Measurements from ENCODE around the gene FIGLA.
A peak's percentile ranks its signal among the peaks of the same experiment; 100 is the strongest.

The FIGLA gene, protein sequence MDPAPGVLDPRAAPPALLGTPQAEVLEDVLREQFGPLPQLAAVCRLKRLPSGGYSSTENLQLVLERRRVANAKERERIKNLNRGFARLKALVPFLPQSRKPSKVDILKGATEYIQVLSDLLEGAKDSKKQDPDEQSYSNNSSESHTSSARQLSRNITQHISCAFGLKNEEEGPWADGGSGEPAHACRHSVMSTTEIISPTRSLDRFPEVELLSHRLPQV

DNA sequence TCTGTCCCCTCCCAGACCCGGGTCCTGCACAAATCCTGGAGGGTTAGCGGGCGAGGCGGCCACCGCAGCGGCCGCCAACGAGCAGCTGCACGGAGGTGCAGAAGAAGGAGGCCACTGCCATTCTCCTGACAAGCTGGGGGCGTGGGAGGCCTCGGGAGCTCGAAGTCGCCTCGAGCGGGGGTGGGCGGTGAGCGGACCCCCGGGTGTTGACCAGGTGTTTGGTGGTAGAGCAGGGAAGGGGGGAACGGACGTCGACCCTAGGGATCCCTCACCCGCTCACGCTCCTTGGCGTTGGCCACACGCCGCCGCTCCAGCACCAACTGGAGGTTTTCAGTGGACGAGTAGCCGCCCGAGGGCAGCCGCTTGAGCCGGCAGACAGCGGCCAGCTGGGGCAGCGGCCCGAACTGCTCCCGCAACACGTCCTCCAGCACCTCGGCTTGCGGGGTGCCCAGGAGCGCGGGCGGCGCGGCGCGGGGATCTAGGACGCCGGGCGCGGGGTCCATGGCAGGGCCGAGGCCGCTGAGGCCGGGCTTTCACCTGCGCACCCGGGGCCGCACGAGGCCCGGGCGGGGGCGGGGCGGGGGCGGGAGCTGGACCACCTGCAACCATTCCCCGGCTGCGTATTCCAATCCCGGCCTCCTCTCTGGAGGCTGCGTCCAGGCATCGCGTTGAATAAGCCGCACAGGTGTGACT, at the start of gene FIGLA:
Gene FIGLA, minus strand, starts transcription at position 508 of the 693 bp plus-strand sequence. Its CDS starts 5 bp downstream, at position 503.
- Histone ChIP-seq H3K36me3 (ENCODE audit: control insufficient read depth in 1 of 2, insufficient read depth in 2 of 2, low read length in 2 of 2) (no peaks in the 10 kb centered on the region), H3K27me3 (ENCODE audit: control insufficient read depth in 1 of 2, insufficient read depth in 2 of 2, low read length in 2 of 2) (peaks cover 24 to 58% of the 10 kb centered on the region in 2 donors), H3K9me3 (ENCODE audit: control insufficient read depth in 1 of 2, low read length in 2 of 2) (no peaks in the 10 kb centered on the region), H3K4me1 (ENCODE audit: control insufficient read depth in 1 of 2, insufficient read depth in 2 of 2, low read length in 2 of 2) (peaks cover 0 to 6% of the 10 kb centered on the region in 2 donors), H3K9ac (ENCODE audit: low read depth in 1 of 2, low read length in 2 of 2) (no peak within 1 kb of the TSS), H3K4me3 (ENCODE audit: low read depth in 1 of 2, low read length in 2 of 2) (peak within 1 kb of the TSS in 1 of 2 donors; percentile 33), H3K27ac (ENCODE audit: low read depth, low read length) (no peak within 1 kb of the TSS)

DNA sequence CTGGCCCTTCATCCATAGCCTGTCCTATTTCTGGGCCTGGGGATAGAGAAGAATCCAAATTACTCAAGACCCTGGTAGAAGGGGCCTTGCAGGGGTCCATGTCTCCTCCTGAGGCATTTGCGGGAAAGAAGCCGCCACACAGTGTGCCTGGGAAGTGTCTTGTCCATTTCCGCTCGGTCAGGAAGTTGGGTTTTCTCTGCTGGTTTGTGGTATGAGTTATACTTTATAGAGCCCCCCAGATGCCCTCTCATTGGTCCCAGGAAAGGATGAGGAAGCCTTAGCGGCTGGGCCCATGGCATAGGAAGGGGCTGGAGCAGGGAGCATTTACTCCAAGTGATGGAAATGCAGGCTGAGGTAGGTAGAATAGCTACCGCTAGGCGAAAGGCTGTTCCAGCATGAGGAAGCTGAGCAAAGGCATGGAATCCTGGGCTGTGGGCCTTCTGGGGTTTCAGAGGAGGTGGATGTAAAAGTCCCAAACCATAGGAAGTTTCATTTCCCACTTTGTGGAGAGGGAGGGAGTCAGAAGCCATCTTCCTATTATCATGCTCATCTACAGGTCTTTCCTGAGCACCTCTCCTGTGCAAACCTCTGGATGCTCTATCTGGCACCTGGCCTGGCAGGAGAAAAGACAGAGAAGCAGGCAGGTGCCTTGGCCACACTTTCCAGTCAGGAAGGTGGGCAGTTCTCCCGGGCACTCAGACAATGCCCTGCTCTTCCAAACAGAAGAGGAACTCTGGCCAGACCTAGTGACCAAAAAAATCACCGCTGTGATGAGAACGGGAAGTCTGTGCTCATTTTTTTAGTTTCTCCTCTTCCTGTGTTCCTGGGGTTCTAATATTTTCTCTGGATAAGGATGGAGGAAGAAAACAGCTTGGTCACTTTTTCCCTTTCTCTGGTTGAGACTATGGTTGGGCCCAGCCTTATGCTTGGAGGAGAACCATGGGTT, 47.8 kb upstream of the FIGLA start:
- no peaks in the 10 kb centered on the region for H3K4me1 ChIP-seq (ENCODE audit: control insufficient read depth in 1 of 2, insufficient read depth in 2 of 2, low read length in 2 of 2)

DNA sequence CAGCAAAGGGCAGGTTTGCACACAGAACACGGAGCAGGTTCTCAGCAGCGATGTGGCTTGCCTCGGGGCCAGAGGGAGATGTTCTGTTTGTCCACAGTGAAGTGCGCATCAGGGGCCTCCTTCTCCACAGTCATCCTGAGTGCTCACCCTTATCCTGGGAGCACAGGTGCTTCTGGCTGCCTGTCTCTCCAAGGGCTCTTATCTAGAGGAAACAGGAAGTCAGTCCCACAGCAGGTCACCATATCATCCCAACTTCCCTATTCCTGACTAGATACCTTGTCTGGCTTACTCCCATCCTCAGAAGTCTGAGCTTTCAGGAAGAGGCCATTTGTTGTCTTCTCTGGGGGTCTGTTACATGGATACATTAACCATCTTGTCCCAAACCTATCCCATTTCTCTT, 45.2 kb upstream of the FIGLA start, which contains the start of gene CD207:
Gene CD207, minus strand, starts transcription at position 174 of the 400 bp plus-strand sequence. Its CDS starts 40 bp downstream, at position 134.
- Histone ChIP-seq H3K36me3 (ENCODE audit: control insufficient read depth in 1 of 2, insufficient read depth in 2 of 2, low read length in 2 of 2) (no peaks in the 10 kb centered on the region), H3K4me3 (ENCODE audit: low read depth in 1 of 2, low read length in 2 of 2) (no peak within 1 kb of the TSS), H3K9ac (ENCODE audit: low read depth in 1 of 2, low read length in 2 of 2) (no peak within 1 kb of the TSS), H3K27me3 (ENCODE audit: control insufficient read depth in 1 of 2, insufficient read depth in 2 of 2, low read length in 2 of 2) (no peaks in the 10 kb centered on the region), H3K27ac (ENCODE audit: low read depth, low read length) (no peak within 1 kb of the TSS), H3K9me3 (ENCODE audit: control insufficient read depth in 1 of 2, low read length in 2 of 2) (no peaks in the 10 kb centered on the region), H3K4me1 (ENCODE audit: control insufficient read depth in 1 of 2, insufficient read depth in 2 of 2, low read length in 2 of 2) (no peaks in the 10 kb centered on the region)

More for the DNA sequence above, 47.8 kb upstream of the FIGLA start:
- Histone ChIP-seq H3K9me3 (ENCODE audit: control insufficient read depth in 1 of 2, low read length in 2 of 2) (no peaks in the 10 kb centered on the region), H3K4me3 (ENCODE audit: low read depth in 1 of 2, low read length in 2 of 2) (no peak overlapping the region), H3K9ac (ENCODE audit: low read depth in 1 of 2, low read length in 2 of 2) (no peak overlapping the region), H3K27me3 (ENCODE audit: control insufficient read depth in 1 of 2, insufficient read depth in 2 of 2, low read length in 2 of 2) (no peaks in the 10 kb centered on the region), H3K36me3 (ENCODE audit: control insufficient read depth in 1 of 2, insufficient read depth in 2 of 2, low read length in 2 of 2) (no peaks in the 10 kb centered on the region), H3K27ac (ENCODE audit: low read depth, low read length) (no peak overlapping the region)

DNA sequence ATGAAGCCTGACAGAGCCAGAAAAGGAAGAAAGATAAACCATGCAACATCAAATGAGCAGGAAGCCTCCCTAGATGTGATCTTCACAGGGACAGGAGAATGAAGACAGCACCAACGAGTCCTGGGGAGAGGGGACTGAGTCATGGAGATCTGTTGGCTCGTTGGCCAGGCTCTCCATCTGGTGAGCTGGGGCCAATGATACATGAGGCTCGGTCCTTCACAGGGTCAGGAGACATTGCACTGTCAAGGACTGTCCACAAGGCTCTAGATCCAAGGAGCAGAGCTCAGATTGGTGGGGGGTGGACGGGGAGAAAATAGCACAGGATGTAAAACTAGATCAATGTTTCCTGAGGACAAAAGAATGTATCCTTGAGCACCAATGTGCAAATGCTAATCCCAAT, 44.4 kb upstream of the FIGLA start:
- H3K4me3 ChIP-seq (ENCODE audit: low read depth in 1 of 2, low read length in 2 of 2) = no peak overlapping the region
- H3K9ac ChIP-seq (ENCODE audit: low read depth in 1 of 2, low read length in 2 of 2) = no peak overlapping the region
- no peaks in the 10 kb centered on the region for H3K36me3 ChIP-seq (ENCODE audit: control insufficient read depth in 1 of 2, insufficient read depth in 2 of 2, low read length in 2 of 2)
- no peaks in the 10 kb centered on the region for H3K9me3 ChIP-seq (ENCODE audit: control insufficient read depth in 1 of 2, low read length in 2 of 2)
- no peak overlapping the region for H3K27ac ChIP-seq (ENCODE audit: low read depth, low read length)
- no peaks in the 10 kb centered on the region for H3K27me3 ChIP-seq (ENCODE audit: control insufficient read depth in 1 of 2, insufficient read depth in 2 of 2, low read length in 2 of 2)
- no peaks in the 10 kb centered on the region for H3K4me1 ChIP-seq (ENCODE audit: control insufficient read depth in 1 of 2, insufficient read depth in 2 of 2, low read length in 2 of 2)

DNA sequence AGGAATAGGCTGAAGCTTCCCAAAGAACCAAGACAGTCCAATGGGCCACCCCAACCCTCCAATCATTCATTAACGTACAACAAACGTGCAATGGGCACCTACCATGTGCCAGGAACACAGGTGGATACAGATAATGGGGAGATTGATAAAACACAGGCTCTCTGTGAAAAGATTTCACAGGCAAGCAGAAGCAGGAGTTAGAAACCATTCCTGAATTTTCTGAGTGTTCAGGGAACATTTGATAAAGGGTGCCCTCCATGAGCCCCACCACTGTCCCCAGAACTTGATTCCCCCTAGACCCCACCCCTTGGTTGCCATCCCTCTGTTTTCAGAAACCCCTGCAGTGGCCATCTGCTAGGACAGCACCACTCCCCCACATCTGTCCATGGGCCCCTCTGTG, 43.7 kb upstream of the FIGLA start:
- Histone ChIP-seq H3K4me3 (ENCODE audit: low read depth in 1 of 2, low read length in 2 of 2) (no peak overlapping the region), H3K36me3 (ENCODE audit: control insufficient read depth in 1 of 2, insufficient read depth in 2 of 2, low read length in 2 of 2) (no peaks in the 10 kb centered on the region), H3K9me3 (ENCODE audit: control insufficient read depth in 1 of 2, low read length in 2 of 2) (no peaks in the 10 kb centered on the region), H3K9ac (ENCODE audit: low read depth in 1 of 2, low read length in 2 of 2) (no peak overlapping the region), H3K4me1 (ENCODE audit: control insufficient read depth in 1 of 2, insufficient read depth in 2 of 2, low read length in 2 of 2) (no peaks in the 10 kb centered on the region), H3K27me3 (ENCODE audit: control insufficient read depth in 1 of 2, insufficient read depth in 2 of 2, low read length in 2 of 2) (no peaks in the 10 kb centered on the region), H3K27ac (ENCODE audit: low read depth, low read length) (no peak overlapping the region)

DNA sequence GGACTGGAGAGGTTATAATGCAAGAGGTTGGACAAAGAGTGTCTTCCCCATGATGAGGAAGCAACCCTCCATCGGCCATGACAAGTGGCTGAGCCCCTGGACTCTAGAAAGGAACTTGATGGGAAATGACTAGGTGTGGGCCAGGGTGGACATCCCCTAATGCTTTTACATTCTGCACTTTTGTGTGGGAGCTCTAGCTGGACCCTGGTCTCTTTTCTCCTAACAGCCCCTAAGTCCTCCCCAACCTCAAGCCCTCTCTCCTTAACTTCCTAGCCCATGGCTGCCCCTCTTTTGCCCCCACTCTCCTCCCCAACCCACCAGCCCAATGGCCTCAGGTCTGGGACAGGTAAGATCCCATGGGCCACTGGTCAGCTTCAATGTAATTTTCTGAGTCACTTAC, 42.8 kb upstream of the FIGLA start:
- Histone ChIP-seq H3K4me1 (ENCODE audit: control insufficient read depth in 1 of 2, insufficient read depth in 2 of 2, low read length in 2 of 2) (no peaks in the 10 kb centered on the region), H3K27ac (ENCODE audit: low read depth, low read length) (no peak overlapping the region), H3K9ac (ENCODE audit: low read depth in 1 of 2, low read length in 2 of 2) (no peak overlapping the region), H3K4me3 (ENCODE audit: low read depth in 1 of 2, low read length in 2 of 2) (no peak overlapping the region), H3K36me3 (ENCODE audit: control insufficient read depth in 1 of 2, insufficient read depth in 2 of 2, low read length in 2 of 2) (no peaks in the 10 kb centered on the region), H3K27me3 (ENCODE audit: control insufficient read depth in 1 of 2, insufficient read depth in 2 of 2, low read length in 2 of 2) (no peaks in the 10 kb centered on the region), H3K9me3 (ENCODE audit: control insufficient read depth in 1 of 2, low read length in 2 of 2) (no peaks in the 10 kb centered on the region)

DNA sequence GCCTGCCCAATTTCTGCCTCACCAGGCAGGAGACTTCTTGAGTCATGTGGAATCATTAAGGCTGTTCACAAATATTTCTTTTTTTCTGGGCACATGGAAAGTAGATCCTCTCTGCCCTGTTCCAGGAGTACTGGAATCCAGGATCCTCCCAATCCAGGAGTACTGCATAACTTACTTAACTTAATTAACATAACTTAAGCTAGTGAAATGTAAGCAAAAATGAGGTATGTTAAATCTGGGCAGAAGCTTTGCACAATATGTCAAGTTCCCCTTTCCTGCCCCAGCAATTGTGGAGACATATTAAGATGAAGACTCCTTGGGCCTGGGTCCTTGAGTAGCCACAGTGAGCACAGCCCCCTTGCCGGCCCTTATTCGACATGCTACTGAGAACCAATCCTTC, 41.9 kb upstream of the FIGLA start:
- no peaks in the 10 kb centered on the region for H3K9me3 ChIP-seq (ENCODE audit: control insufficient read depth in 1 of 2, low read length in 2 of 2)
- H3K4me1 ChIP-seq (ENCODE audit: control insufficient read depth in 1 of 2, insufficient read depth in 2 of 2, low read length in 2 of 2) = no peaks in the 10 kb centered on the region
- no peaks in the 10 kb centered on the region for H3K27me3 ChIP-seq (ENCODE audit: control insufficient read depth in 1 of 2, insufficient read depth in 2 of 2, low read length in 2 of 2)
- no peaks in the 10 kb centered on the region for H3K36me3 ChIP-seq (ENCODE audit: control insufficient read depth in 1 of 2, insufficient read depth in 2 of 2, low read length in 2 of 2)
- H3K9ac ChIP-seq (ENCODE audit: low read depth in 1 of 2, low read length in 2 of 2) = no peak overlapping the region
- H3K4me3 ChIP-seq (ENCODE audit: low read depth in 1 of 2, low read length in 2 of 2) = no peak overlapping the region
- H3K27ac ChIP-seq (ENCODE audit: low read depth, low read length) = no peak overlapping the region

DNA sequence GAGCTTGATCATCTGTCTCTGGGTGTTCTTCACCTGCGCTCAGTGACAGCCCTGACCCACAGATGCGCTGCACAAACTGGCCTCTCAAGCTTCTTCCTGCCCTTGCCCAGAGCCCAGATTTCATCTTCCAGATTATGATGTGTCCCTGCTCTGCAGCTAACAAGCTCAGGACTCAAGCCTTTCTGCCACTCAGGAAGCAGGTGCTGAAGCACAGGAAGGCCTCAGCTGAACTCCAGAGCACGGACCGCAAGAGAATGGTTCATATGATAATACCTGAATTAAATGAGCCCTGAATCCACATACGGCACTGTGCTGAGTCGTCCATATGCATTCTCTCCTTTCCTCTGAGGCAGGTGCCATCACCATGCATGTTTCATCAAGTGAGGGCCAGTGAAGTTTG, 41.4 kb upstream of the FIGLA start:
- Histone ChIP-seq H3K27me3 (ENCODE audit: control insufficient read depth in 1 of 2, insufficient read depth in 2 of 2, low read length in 2 of 2) (no peaks in the 10 kb centered on the region), H3K36me3 (ENCODE audit: control insufficient read depth in 1 of 2, insufficient read depth in 2 of 2, low read length in 2 of 2) (no peaks in the 10 kb centered on the region), H3K4me1 (ENCODE audit: control insufficient read depth in 1 of 2, insufficient read depth in 2 of 2, low read length in 2 of 2) (no peaks in the 10 kb centered on the region), H3K9ac (ENCODE audit: low read depth in 1 of 2, low read length in 2 of 2) (no peak overlapping the region), H3K4me3 (ENCODE audit: low read depth in 1 of 2, low read length in 2 of 2) (no peak overlapping the region), H3K27ac (ENCODE audit: low read depth, low read length) (no peak overlapping the region), H3K9me3 (ENCODE audit: control insufficient read depth in 1 of 2, low read length in 2 of 2) (no peaks in the 10 kb centered on the region)

DNA sequence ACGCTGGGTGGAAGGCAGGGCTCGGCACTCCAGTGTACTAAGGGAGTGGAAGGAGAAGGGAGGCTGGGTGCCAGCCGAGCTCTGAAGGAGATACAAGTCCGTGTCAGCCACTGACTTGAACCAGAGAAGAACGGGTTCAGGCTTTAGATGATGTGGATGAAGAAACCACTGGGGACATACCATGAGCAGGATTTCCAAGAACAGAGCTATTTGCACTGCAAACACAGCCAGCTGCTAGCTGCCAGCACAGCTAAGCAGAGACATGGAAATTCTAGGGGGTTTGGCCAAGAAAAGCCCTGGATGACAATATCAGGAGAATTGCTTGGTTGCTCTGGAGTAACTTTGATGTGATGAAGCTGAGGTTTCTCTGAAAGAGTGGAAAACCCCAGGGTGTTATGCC, 39.9 kb upstream of the FIGLA start:
- Histone ChIP-seq H3K27me3 (ENCODE audit: control insufficient read depth in 1 of 2, insufficient read depth in 2 of 2, low read length in 2 of 2) (no peaks in the 10 kb centered on the region), H3K27ac (ENCODE audit: low read depth, low read length) (no peak overlapping the region), H3K9ac (ENCODE audit: low read depth in 1 of 2, low read length in 2 of 2) (no peak overlapping the region), H3K4me1 (ENCODE audit: control insufficient read depth in 1 of 2, insufficient read depth in 2 of 2, low read length in 2 of 2) (no peaks in the 10 kb centered on the region), H3K9me3 (ENCODE audit: control insufficient read depth in 1 of 2, low read length in 2 of 2) (no peaks in the 10 kb centered on the region), H3K36me3 (ENCODE audit: control insufficient read depth in 1 of 2, insufficient read depth in 2 of 2, low read length in 2 of 2) (no peaks in the 10 kb centered on the region), H3K4me3 (ENCODE audit: low read depth in 1 of 2, low read length in 2 of 2) (no peak overlapping the region)

DNA sequence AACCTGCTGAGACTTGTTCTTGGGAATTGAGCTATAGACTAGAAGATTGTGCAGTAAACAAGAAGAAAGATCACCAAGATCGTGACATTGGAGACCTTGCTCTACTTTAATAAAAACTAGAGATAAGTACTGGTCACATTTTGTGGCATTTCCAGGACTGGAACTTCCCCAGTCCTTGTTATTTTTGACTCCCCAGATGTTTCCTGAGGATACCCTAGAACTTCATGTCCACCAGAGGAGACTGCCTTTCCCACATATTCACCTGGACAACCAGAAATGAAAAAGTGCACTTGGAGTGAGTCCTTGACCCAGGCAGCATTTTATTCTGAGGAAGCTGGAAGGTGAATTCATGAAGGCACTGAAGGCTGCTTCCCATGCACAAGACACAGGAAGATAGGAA, 39.5 kb upstream of the FIGLA start:
- Histone ChIP-seq H3K27me3 (ENCODE audit: control insufficient read depth in 1 of 2, insufficient read depth in 2 of 2, low read length in 2 of 2) (no peaks in the 10 kb centered on the region), H3K9ac (ENCODE audit: low read depth in 1 of 2, low read length in 2 of 2) (no peak overlapping the region), H3K9me3 (ENCODE audit: control insufficient read depth in 1 of 2, low read length in 2 of 2) (no peaks in the 10 kb centered on the region), H3K27ac (ENCODE audit: low read depth, low read length) (no peak overlapping the region), H3K4me3 (ENCODE audit: low read depth in 1 of 2, low read length in 2 of 2) (no peak overlapping the region), H3K4me1 (ENCODE audit: control insufficient read depth in 1 of 2, insufficient read depth in 2 of 2, low read length in 2 of 2) (no peaks in the 10 kb centered on the region), H3K36me3 (ENCODE audit: control insufficient read depth in 1 of 2, insufficient read depth in 2 of 2, low read length in 2 of 2) (no peaks in the 10 kb centered on the region)
